A549 treated with Hydrocortisone at 1 μM for 4 hours (cell line): ENCODE data around the gene NEMF. TPM values are rescaled to one million over a fixed set of nuclear protein-coding genes. Genes with fewer than 3 reads are reported as not detected.

Source experiments
- total RNA-seq: library from RNA; stranded (reverse); fragments of 200-300 nt; extraction: Qiagen RNA extraction; gene quantifications from 5 replicates; pipeline ENCODE4 v1.2.3, GENCODE V29; 2022

NEMF gene
- 23.7 to 44.8 TPM (median 31.4 TPM) in 5 replicates for total RNA-seq

GRCh38 chr14:49852301-49853157 is at the start of gene NEMF:
TSS of gene NEMF (minus strand) at chr14:49852788. CDS start at chr14:49852753, 35 bp downstream.

GRCh38 chr14:49892636-49893308 is 40.2 kb upstream of the NEMF start, which contains the start of gene ARF6:
TSS of gene ARF6 (plus strand) at chr14:49893082. CDS start at chr14:49893737, 655 bp downstream.

GRCh38 chr14:49767571-49768300 is 84.9 kb downstream of the NEMF start, which contains the start of gene KLHDC2:
TSS of gene KLHDC2 (plus strand) at chr14:49768153. CDS start at chr14:49768469, 316 bp downstream.

Other genes with a start within 250 kb of the NEMF start
- 416 to 456 TPM (median 441 TPM) in 5 replicates for gene RPL36AL, start 232.2 kb downstream of the NEMF start, total RNA-seq
- 46.4 to 52.5 TPM (median 49.6 TPM) in 5 replicates for gene MGAT2, start 232.0 kb downstream of the NEMF start, total RNA-seq
- 11.3 to 12.6 TPM (median 11.8 TPM) in 5 replicates for gene DNAAF2, start 217.5 kb downstream of the NEMF start, total RNA-seq
- 10.2 to 16.0 TPM (median 12.4 TPM) in 5 replicates for gene POLE2, start 164.6 kb downstream of the NEMF start, total RNA-seq
- gene KLHDC1, start 159.7 kb downstream of the NEMF start, total RNA-seq = 0.24 to 0.51 TPM (median 0.36 TPM) in 5 replicates
- gene KLHDC2, start 84.6 kb downstream of the NEMF start, total RNA-seq = 27.9 to 35.6 TPM (median 34.4 TPM) in 5 replicates
- 74.2 to 91.5 TPM (median 84.5 TPM) in 5 replicates for gene ARF6, start 40.3 kb upstream of the NEMF start, total RNA-seq